Calu3 (cell line): Measurements from ENCODE around the gene WDR55. TPM values are rescaled to one million over a fixed set of nuclear protein-coding genes. Genes with fewer than 3 reads are reported as not detected.
"Not testable (repeated sequence)": the region's sequence is repeated elsewhere in the genome, so short reads cannot be mapped to it uniquely, and the experiment has no call there.

ENCODE experiments used
- BruUV-seq: library from RNA; stranded (reverse); fragments of 400-500 nt; replicated peaks from 2 replicates; lab custom pipeline; 2021; lab: Mats Ljungman, UMichigan
- CTCF ChIA-PET: fragments of 300-600 bp; sonication (Branson Sonifier 250); formaldehyde crosslinking; loops from one replicate; lab custom pipeline; 2022; ENCODE audit warnings: antibody characterized with exemption; lab: Charles Lee
- DNase-seq: peaks from one replicate; pipeline ENCODE4 v3.0.0; 2022
- H3K27ac Mint-ChIP-seq: one replicate; pipeline ENCODE4 v1.8.0; 2022; ENCODE audit warnings: mixed read lengths; ENCODE audit not compliant: unreplicated experiment
- H3K27me3 Mint-ChIP-seq: one replicate; pipeline ENCODE4 v1.8.0; 2022; ENCODE audit warnings: mixed read lengths; ENCODE audit not compliant: unreplicated experiment
- H3K36me3 Mint-ChIP-seq: one replicate; pipeline ENCODE4 v1.8.0; 2022; ENCODE audit warnings: mild to moderate bottlenecking, moderate library complexity, mixed read lengths; ENCODE audit not compliant: insufficient read depth, unreplicated experiment
- H3K4me1 Mint-ChIP-seq: one replicate; pipeline ENCODE4 v1.8.0; 2022; ENCODE audit warnings: mild to moderate bottlenecking, low read depth, mixed read lengths; ENCODE audit not compliant: unreplicated experiment
- H3K4me3 Mint-ChIP-seq: one replicate; pipeline ENCODE4 v1.8.0; 2022; ENCODE audit warnings: mild to moderate bottlenecking, low read depth, moderate library complexity, mixed read lengths; ENCODE audit not compliant: unreplicated experiment
- H3K9me3 Mint-ChIP-seq: one replicate; pipeline ENCODE4 v1.8.0; 2022; ENCODE audit warnings: low read depth, mixed read lengths; ENCODE audit not compliant: unreplicated experiment
- intact Hi-C: fragments of 100-400 bp; cut with micrococcal nuclease; formaldehyde crosslinking; loops from one replicate; pipeline ENCODE4 v1.10.0; 2022; ENCODE audit not compliant: unreplicated experiment
- total RNA-seq: library from RNA; stranded (reverse); gene quantifications from 2 replicates; pipeline ENCODE4 v1.2.3, GENCODE V29; 2022
- TF ChIP-seq, protein P1 (sequence below): fragments of 200-600 bp; IDR thresholded peaks from one replicate; pipeline ENCODE4 v1.8.0; 2022; ENCODE audit warnings: antibody characterized with exemption; ENCODE audit not compliant: unreplicated experiment

WDR55 gene
- total RNA-seq, 1 experiment from 2014 or later, result 54.2 TPM

DNA sequence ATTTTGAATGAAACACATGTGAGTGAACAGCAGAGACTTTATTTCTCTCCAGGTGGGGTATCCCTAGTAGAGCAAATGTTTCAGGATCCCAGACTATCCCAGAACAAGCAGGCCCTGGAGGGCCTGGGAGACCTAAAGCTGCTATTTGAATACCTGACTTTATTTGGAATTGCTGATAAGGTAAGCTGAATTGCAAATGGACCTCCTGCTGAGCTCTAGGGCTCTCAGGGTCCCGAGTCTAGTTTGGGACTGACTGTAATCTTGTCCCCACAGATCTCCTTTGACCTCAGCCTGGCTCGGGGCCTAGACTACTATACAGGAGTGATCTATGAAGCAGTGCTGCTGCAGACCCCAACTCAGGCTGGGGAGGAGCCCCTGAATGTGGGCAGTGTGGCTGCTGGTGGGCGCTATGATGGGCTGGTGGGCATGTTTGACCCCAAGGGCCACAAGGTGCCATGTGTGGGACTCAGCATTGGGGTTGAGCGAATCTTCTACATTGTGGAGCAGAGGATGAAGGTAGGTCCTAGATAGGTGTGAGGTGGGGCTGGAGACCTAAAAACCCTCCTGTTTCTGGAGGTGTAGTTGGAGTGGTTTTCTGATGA lies 32.3 kb downstream of the WDR55 start:
- DNase-seq, result no peak
- Mint-ChIP-seq H3K4me3 (no peak overlapping the region), H3K9me3 (no peaks in the 10 kb centered on the region), H3K36me3 (peaks cover 73% of the 10 kb centered on the region), H3K27me3 (no peaks in the 10 kb centered on the region), H3K27ac (no peak overlapping the region), H3K4me1 (peaks cover 22% of the 10 kb centered on the region)
- no TSS peak for BruUV-seq
- CTCF ChIA-PET, result interaction anchor here (0.6 kb wide), 1 partner anchor 286 kb away, joined by 7 read pairs; no protein-coding TSS in a partner anchor
- intact Hi-C loops, result no loop called here
- TF ChIP-seq, protein P1, sequence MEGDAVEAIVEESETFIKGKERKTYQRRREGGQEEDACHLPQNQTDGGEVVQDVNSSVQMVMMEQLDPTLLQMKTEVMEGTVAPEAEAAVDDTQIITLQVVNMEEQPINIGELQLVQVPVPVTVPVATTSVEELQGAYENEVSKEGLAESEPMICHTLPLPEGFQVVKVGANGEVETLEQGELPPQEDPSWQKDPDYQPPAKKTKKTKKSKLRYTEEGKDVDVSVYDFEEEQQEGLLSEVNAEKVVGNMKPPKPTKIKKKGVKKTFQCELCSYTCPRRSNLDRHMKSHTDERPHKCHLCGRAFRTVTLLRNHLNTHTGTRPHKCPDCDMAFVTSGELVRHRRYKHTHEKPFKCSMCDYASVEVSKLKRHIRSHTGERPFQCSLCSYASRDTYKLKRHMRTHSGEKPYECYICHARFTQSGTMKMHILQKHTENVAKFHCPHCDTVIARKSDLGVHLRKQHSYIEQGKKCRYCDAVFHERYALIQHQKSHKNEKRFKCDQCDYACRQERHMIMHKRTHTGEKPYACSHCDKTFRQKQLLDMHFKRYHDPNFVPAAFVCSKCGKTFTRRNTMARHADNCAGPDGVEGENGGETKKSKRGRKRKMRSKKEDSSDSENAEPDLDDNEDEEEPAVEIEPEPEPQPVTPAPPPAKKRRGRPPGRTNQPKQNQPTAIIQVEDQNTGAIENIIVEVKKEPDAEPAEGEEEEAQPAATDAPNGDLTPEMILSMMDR, result no peak

DNA sequence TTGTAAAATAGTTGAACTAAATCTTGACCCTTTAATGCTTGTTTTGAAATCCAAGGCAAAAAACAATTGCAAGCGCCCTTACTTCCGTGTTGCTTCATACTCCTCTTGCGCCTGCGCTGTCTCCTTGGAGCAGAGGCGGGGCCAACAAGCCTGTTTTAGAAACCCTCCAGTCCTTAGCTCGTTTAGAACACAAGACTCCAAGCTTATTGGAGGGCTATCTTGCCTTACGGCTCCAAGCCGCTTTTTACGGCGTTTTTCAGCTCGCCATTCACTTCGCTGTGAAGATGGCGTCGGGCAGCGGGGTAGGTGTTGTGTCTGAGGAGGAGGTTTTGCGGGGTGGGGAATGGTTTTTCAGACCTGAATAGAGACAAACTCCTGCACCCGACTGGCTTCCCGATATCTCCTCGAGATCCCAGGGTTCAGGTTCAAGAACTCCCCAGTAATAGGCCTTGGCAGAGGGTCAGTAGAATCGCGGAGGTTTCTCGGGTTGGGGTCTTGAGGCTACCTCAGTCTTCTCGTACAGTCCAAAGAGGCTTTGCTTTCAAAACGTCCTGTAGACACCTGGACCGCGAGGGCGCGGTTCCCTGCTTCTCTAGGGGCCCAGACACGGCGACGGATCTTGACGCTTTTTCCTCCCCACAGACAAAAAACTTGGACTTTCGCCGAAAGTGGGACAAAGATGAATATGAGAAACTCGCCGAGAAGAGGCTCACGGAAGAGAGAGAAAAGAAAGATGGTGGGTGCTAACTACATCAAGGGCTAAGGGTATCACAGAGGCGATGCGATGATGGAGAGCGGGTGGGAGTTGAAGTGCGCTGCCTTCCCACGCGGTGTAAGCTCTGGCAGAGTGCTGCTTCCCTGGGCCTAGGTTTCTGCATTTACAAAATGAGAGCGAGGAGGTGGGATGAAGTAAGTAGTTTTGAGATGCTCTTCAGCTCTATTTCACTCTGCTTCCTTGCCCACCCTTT lies 35.8 kb downstream of the WDR55 start, which contains the start of gene ZMAT2:
Gene ZMAT2, plus strand, starts transcription at position 271 of the 968 bp plus-strand sequence. Its CDS starts 14 bp downstream, at position 285.
- Mint-ChIP-seq H3K9me3 (no peaks in the 10 kb centered on the region), H3K27me3 (no peaks in the 10 kb centered on the region), H3K36me3 (peaks cover 91% of the 10 kb centered on the region), H3K4me3 (peak within 1 kb of the TSS; percentile 88), H3K4me1 (peaks cover 24% of the 10 kb centered on the region), H3K27ac (peak within 1 kb of the TSS; percentile 95)
- BruUV-seq, result TSS peak; percentile 39
- intact Hi-C loops, result loop anchor here (1.0 kb wide), 1 partner anchor 20 kb away; no protein-coding TSS in a partner anchor
- CTCF ChIA-PET, result interaction anchor here (0.6 to 1.8 kb wide), 7 partner anchors 9 to 1116 kb away, joined by 3 to 12 read pairs (median 4); partner anchors contain the start of genes HARS1, HARS2, IK and NDUFA2
- TF ChIP-seq, protein P1, result no peak
- peak; percentile 94 for DNase-seq

DNA sequence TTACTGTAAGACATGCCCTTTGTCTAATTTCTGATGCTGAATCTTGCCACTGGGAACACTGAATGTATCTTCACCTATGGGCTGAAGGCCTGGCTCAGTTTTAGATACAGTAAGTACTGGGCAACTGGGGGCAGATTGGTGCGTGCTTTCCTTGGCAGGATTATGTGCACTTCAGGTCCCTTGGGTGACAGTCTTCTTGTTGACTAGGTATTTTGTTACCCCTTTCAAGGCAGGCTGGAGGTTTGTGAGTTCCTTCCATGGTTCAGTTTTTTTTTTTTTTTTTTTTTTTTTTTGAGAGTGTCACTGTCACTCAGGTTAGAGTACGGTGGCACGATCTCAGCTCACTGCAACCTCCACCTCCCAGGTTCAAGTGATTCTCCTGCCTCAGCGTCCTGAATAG lies 43.1 kb downstream of the WDR55 start:
- CTCF ChIA-PET, result no interaction called here
- DNase-seq, result no peak
- H3K4me3 Mint-ChIP-seq, result no peak overlapping the region
- no peak overlapping the region for H3K27ac Mint-ChIP-seq
- peaks cover 79% of the 10 kb centered on the region for H3K36me3 Mint-ChIP-seq
- H3K4me1 Mint-ChIP-seq, result peaks cover 32% of the 10 kb centered on the region
- H3K9me3 Mint-ChIP-seq, result no peaks in the 10 kb centered on the region
- H3K27me3 Mint-ChIP-seq, result peaks cover 12% of the 10 kb centered on the region
- intact Hi-C loops, result no loop called here
- no TSS peak for BruUV-seq
- TF ChIP-seq, protein P1, result no peak

DNA sequence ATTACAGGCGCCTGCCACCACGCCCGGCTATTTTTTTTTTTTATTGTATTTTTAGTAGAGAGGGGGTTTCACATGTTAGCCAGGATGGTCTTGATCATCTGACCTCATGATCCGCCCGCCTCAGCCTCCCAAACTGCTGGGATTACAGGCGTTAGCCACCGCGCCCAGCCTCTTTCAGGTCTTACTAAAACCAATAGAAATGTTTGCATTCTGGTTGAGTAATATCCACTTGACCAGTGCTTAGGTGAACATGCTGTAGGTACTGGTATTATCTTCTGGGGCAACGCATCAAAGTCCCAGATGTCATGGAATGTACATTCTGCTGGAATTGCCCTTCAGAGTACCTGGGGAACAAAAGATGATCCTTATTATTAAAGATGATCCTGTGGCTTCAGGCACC lies 44.1 kb downstream of the WDR55 start:
- H3K9me3 Mint-ChIP-seq, H3K27ac Mint-ChIP-seq, DNase-seq, intact Hi-C loops, CTCF ChIA-PET, BruUV-seq: not testable (repeated sequence)
- Mint-ChIP-seq H3K36me3 (peaks cover 70% of the 10 kb centered on the region), H3K4me1 (peaks cover 32% of the 10 kb centered on the region), H3K27me3 (peaks cover 12% of the 10 kb centered on the region), H3K4me3 (peak overlapping the region; percentile 99)
